ENCODE data around the gene REM2.
A peak's percentile ranks its signal among the peaks of the same experiment; 100 is the strongest.
"Not testable (repeated sequence)": the region's sequence is repeated elsewhere in the genome, so short reads cannot be mapped to it uniquely, and the experiment has no call there.

The REM2 gene

GRCh38 chr14:22848351-22849164 lies 34.5 kb upstream of the REM2 start:
- no peak for DNase-seq (ENCODE audit: low read depth)

GRCh38 chr14:22849212-22849819 lies 33.7 kb upstream of the REM2 start:
- no peak for DNase-seq (ENCODE audit: low read depth)

DNA sequence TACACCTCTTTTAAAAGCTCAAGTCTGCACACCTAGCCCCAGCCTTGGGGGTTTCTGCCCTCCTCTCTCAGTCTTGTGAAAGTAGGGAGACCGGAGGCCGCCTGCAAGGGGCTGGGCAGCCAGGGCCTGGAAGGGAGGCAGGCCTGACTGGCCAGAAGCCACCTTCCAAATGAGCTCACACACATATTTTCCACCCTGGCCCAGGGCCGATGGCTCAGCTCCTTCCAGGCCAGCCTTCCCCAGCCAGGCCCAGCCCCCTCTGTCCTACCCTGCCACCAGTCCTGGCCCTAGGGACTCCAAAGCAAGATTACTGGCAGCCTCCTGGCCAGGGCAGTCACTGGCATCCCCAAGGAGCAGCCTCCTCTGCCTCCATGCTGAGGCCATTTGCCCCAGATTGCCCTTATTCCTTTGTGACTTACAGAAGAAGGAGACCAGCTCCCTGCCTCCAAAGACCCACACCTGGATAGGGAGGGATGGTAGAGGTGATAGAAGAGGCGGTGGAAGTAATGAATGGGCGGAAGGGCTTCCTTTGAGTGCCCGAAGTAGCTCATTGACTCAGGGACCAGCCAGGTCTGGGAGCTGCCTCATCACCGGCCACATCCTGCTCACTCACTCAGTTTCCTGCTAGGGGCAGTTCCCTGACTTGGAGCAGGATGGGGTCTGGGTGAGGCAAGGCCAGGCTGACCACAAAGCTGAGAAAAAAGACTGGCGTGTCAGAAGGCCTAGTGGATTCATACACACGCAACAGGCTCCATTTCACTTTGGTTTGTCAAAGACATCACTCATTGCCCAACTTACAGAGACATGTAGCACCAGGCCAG lies 31.9 kb upstream of the REM2 start:
- DNase-seq (ENCODE audit: low read depth), result no peak

DNA sequence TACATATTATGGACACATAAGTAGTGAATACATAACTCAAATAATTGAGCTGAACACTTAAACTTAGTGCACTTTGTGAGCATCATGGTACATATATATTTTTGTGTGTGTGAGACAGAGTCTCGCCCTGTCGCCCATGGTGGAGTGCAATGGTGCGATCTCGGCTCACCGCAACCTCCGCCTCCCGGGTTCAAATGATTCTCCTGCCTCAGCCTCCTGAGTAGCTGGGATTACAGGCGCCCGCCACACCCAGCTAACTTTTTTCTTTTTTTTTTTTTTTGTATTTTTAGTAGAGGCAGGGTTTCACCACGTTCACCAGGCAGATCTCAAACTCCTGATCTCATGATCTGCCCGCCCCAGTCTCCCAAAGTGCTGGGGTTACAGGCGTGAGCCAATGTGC lies 30.8 kb upstream of the REM2 start:
- not testable (repeated sequence) for DNase-seq (ENCODE audit: low read depth)

- DNase-seq (ENCODE audit: low read depth), result no peak
These were observed 30.5 kb upstream of the REM2 start for GRCh38 chr14:22852599-22852939.

GRCh38 chr14:22852940-22853767 lies 29.9 kb upstream of the REM2 start:
- peak; percentile 82 for DNase-seq (ENCODE audit: low read depth)

DNA sequence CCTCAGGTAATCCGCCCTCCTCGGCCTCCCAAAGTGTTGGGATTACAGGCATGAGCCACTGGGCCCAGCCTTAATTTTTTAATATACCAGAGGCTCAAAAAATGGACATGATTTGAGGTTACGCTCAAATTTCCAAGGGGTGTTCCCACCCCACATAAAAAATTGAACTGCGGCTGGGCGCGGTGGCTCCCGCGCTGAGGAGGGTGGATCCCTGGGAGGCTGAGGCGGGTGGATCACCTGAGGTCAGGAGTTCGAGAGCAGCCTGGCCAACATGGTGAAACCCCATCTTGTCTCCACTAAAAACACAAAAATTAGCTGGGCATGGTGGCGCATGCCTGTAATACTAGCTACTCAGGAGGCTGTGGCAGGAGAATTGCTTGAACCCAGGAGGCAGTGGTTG lies 28.7 kb upstream of the REM2 start:
- DNase-seq (ENCODE audit: low read depth), result not testable (repeated sequence)

- DNase-seq (ENCODE audit: low read depth), result no peak
These were observed 27.9 kb upstream of the REM2 start for GRCh38 chr14:22854963-22855724.

DNA sequence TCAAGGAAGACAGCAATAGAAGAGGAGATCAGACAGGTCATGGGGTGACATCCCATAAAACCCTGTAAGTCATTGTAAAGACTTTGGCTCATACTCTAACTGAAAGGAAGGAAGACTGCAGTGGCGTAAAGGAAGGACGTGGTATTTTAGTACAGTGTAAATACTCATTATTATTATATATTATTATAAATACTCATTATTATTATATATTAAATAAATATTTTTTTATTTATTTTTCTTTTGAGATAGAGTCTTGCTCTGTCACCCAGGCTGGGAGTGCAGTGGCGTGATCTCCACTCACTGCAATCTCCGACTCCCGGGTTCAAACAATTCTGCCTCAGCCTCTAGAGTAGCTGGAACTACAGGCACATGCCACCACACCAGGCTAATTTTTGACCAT lies 26.6 kb upstream of the REM2 start:
- DNase-seq (ENCODE audit: low read depth), result no peak

GRCh38 chr14:22860377-22860776 lies 22.6 kb upstream of the REM2 start:
- DNase-seq (ENCODE audit: low read depth), result not testable (repeated sequence)

GRCh38 chr14:22861651-22862050 lies 21.4 kb upstream of the REM2 start:
- DNase-seq (ENCODE audit: low read depth), result no peak

GRCh38 chr14:22864979-22865378 lies 18.0 kb upstream of the REM2 start:
- no peak for DNase-seq (ENCODE audit: low read depth)

DNA sequence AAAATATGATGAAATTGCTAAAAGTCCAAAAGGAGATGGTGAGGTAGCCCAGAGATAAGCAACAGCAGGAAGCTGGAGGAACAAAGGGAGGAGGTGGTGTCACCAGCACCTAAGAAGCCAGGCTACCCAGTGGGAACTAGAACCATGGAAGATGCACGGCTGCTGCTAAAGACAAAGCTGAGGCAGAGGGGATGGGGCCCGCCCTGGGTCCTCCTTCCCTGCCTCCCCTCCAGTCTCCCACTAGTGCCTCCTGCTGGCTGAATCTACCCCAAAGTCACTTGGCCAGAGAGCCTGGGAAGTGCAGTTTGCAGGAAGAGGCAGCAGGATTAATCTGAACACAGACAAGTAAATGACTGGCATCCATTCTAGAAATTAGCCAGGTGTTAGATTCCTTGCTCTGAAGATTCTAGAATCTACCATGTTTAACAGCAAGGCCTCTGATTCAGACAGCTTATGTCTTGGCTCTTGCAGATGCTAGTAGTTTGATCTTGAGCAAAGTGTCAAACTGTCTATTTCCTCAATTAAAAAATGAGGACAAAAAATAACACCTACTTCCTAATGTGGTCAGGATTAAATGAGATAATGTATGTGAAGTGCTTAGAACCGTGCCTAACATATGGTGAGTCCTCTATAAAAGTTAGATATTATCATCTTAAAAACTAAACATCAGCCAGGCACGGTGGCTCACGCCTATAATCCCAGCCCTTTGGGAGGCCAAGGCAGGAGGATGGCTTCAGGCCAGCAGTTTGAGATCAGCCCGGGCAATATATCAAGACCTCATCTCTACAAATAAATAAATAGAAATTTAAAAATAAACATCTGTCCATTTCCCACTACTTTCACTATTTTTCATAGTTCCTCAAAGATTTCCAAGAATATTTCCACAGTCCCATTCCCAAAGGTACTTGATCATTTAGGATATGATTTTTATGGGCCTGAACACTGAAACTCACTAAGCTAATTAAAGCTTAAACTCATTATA lies 17.3 kb upstream of the REM2 start:
- no peak for DNase-seq (ENCODE audit: low read depth)

GRCh38 chr14:22866874-22867273 lies 16.1 kb upstream of the REM2 start:
- no peak for DNase-seq (ENCODE audit: low read depth)

DNA sequence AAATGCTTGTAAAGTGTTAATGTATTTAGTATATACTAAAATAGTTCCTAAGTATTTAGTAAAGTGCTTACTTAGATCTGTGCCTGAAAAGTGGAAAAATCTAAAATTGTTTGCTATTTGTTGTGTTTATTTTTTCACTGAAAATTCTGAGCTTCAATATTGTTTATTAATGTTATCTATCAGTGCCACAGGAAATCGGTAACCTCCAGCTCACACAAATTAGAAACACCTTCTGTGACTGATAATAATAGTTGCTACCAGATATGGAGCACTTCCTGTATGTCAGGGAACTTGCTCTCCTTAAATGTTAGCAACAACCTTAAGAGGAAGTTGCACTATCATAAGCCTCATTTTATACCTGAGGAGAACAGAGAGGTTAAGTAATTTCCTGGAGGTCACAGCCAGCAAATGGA lies 12.2 kb upstream of the REM2 start:
- DNase-seq (ENCODE audit: low read depth), result no peak

DNA sequence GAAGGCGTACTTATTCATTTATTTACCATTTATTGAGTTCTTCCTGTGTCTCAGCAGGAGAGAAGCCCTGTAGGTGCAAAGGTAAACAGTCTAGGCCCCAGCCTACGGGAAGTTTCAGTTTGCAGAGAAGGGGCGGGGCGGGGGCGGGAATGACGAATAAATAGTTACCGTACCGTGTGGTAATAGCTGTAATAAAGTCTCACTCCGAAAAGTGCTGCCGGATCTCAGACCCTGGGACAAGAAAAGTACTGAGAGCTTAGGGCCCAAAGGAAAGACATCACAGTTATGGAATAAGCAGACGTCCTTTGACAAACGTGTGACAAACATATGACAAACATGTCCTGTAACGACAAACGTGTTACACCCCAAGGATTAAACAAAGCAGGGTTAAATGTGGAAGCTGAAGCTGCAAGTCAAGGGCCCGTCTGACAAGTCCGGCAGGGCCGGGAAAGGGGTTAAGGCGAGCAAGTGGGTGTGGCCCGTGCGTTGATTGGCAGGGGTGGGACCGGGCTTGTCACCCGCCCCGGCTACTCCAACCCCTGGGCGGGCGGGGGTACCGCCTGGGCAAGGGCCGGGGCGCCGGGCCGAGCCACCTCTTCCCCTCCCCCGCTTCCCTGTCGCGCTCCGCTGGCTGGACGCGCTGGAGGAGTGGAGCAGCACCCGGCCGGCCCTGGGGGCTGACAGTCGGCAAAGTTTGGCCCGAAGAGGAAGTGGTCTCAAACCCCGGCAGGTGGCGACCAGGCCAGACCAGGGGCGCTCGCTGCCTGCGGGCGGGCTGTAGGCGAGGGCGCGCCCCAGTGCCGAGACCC lies 11.6 kb upstream of the REM2 start, which contains the start of gene LRP10:
Gene LRP10, plus strand, starts transcription at position 517 of the 809 bp plus-strand sequence. CDS start 564 bp downstream, outside the sequence.
- DNase-seq (ENCODE audit: low read depth), result peak; percentile 59

GRCh38 chr14:22872033-22872832 lies 10.8 kb upstream of the REM2 start:
- peak; percentile 59 for DNase-seq (ENCODE audit: low read depth)
